ENCODE measurements around the gene CFAP97D2.

The CFAP97D2 gene

DNA sequence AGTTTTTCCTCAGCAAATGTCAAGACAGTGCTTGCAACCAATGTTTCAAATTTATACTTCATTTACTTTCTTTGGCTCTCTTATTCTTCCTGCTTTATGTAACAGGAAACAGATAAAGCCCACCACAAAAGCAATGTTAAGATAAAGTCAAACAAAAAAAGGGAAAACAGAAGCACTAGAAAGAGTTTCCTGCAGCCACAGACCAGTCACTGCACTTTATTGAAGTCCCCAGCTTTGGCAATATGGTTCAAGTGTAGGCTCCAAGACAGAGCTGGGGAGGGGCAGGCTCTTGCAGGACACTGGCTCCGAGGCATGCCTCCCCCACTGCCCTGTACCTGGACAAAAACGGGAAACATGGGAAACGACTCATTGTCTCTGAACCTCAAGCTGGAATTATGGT, 40.3 kb downstream of the CFAP97D2 start:
- H3K27ac ChIP-seq: no peak overlapping the region
- no peak for DNase-seq (ENCODE audit: low read depth, low spot score)
- TF ChIP-seq FOXP2 (optimal IDR thresholded peaks at IDR 0.05; ENCODE audit: control extremely low read depth, extremely low read length, insufficient read depth) (no peak), EZH2 (IDR thresholded peaks at IDR 0.05) (no peak), POLR2AphosphoS5 (IDR thresholded peaks at IDR 0.05; ENCODE audit: borderline replicate concordance, low read depth, low read length) (no peak)
- no peaks in the 10 kb centered on the region for H3K9me3 ChIP-seq (ENCODE audit: low read depth, low read length)
- H3K9ac ChIP-seq (ENCODE audit: insufficient read length): no peak overlapping the region
- H3K36me3 ChIP-seq (ENCODE audit: insufficient read depth, low read length): no peaks in the 10 kb centered on the region
- no peak overlapping the region for H3K4me3 ChIP-seq

GRCh38 chr13:114222461-114222968, 43.5 kb downstream of the CFAP97D2 start:
- Histone ChIP-seq H3K27ac (no peak overlapping the region), H3K9ac (ENCODE audit: insufficient read length) (no peak overlapping the region), H3K36me3 (ENCODE audit: insufficient read depth, low read length) (no peaks in the 10 kb centered on the region), H3K4me3 (no peak overlapping the region), H3K9me3 (ENCODE audit: low read depth, low read length) (no peaks in the 10 kb centered on the region)
- TF ChIP-seq EZH2 (IDR thresholded peaks at IDR 0.05) (no peak), POLR2AphosphoS5 (IDR thresholded peaks at IDR 0.05; ENCODE audit: borderline replicate concordance, low read depth, low read length) (no peak), FOXP2 (optimal IDR thresholded peaks at IDR 0.05; ENCODE audit: control extremely low read depth, extremely low read length, insufficient read depth) (no peak)
- no peak for DNase-seq (ENCODE audit: low read depth, low spot score)

DNA sequence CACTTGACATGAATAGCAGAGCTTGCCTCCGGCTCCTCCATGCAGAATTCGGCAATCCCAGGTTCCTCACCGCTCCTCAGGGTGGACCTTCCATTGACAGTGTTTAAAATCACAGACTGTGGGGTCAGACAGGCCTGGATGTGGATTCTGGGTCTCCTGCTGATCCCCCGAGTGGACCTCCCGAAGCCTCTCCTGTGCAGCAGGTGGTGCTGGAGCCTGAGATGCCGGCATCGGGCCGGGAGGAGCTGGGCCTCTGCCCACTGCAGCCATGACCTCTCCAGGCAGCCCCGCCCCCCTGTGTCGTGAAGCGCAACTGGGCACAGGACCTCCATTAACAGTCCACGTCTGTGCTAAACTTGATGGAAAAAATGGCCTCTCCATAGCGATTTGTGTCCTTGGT, 45.1 kb downstream of the CFAP97D2 start:
- H3K4me3 ChIP-seq: no peak overlapping the region
- no peaks in the 10 kb centered on the region for H3K9me3 ChIP-seq (ENCODE audit: low read depth, low read length)
- no peak for TF ChIP-seq POLR2AphosphoS5 (IDR thresholded peaks at IDR 0.05; ENCODE audit: borderline replicate concordance, low read depth, low read length)
- no peak for DNase-seq (ENCODE audit: low read depth, low spot score)
- no peak overlapping the region for H3K27ac ChIP-seq
- no peak overlapping the region for H3K9ac ChIP-seq (ENCODE audit: insufficient read length)
- H3K36me3 ChIP-seq (ENCODE audit: insufficient read depth, low read length): no peaks in the 10 kb centered on the region

DNA sequence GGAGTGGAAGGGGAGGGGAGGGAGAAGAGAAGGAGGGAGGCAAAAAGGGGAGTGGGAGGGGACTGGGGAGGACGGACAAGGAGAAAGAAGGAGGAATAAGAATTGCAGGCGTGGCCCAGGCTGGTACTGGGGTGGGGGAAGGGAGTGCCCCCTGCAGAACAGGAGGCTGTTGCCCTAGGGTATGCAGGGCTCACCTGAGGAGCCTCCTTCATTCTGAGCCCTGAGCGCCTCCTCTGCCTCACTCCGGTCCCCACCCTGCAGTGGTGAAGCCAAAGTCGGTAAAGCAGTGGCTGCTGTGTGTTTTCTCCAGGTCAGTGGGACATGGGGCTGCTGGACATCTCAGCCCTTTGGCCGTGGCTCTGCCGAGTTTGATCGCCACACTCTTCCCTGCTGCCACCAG, 46.6 kb downstream of the CFAP97D2 start:
- no peaks in the 10 kb centered on the region for H3K36me3 ChIP-seq (ENCODE audit: insufficient read depth, low read length)
- no peak overlapping the region for H3K27ac ChIP-seq
- no peak overlapping the region for H3K9ac ChIP-seq (ENCODE audit: insufficient read length)
- no peaks in the 10 kb centered on the region for H3K9me3 ChIP-seq (ENCODE audit: low read depth, low read length)
- no peak overlapping the region for H3K4me3 ChIP-seq
- TF ChIP-seq FOXP2 (optimal IDR thresholded peaks at IDR 0.05; ENCODE audit: control extremely low read depth, extremely low read length, insufficient read depth) (no peak), POLR2AphosphoS5 (IDR thresholded peaks at IDR 0.05; ENCODE audit: borderline replicate concordance, low read depth, low read length) (no peak), EZH2 (IDR thresholded peaks at IDR 0.05) (no peak)
- DNase-seq (ENCODE audit: low read depth, low spot score): no peak

- H3K9me3 ChIP-seq (ENCODE audit: low read depth, low read length): no peaks in the 10 kb centered on the region
- TF ChIP-seq FOXP2 (optimal IDR thresholded peaks at IDR 0.05; ENCODE audit: control extremely low read depth, extremely low read length, insufficient read depth) (no peak), POLR2AphosphoS5 (IDR thresholded peaks at IDR 0.05; ENCODE audit: borderline replicate concordance, low read depth, low read length) (no peak), EZH2 (IDR thresholded peaks at IDR 0.05) (no peak)
- no peak overlapping the region for H3K27ac ChIP-seq
- no peaks in the 10 kb centered on the region for H3K36me3 ChIP-seq (ENCODE audit: insufficient read depth, low read length)
- no peak for DNase-seq (ENCODE audit: low read depth, low spot score)
- H3K4me3 ChIP-seq: no peak overlapping the region
- H3K9ac ChIP-seq (ENCODE audit: insufficient read length): no peak overlapping the region
Measured at GRCh38 chr13:114226088-114226487, 47.0 kb downstream of the CFAP97D2 start.

DNA sequence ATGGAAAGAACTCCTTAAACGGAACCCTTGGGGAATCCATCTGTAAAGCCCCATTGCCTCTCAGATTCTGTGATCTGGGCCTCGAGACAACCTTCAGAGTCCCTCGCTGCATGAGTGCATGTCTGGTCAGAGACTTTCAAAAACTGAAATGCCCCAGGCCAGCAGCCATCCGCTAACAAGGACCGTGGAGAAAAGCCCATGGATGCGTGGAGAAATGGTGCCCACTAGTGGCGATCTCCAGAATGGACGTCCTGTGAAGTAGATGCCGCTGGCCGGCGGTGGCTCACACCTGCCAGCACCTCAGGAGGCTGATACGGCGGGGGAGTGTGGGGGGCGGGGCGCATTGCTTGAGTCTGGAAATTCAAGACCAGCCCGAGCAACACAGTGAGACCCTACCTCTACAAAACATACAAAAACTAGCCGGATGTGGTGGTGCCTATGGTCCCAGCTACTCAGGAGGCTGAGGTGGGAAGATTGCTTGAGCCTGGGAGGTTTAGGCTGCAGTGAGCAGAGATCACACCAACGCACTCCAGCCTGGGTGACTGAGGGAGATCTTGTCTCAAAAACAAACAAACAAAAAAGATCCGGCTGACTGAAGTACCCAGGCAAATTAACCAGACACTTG, 47.8 kb downstream of the CFAP97D2 start:
- H3K9me3 ChIP-seq (ENCODE audit: low read depth, low read length): no peaks in the 10 kb centered on the region
- no peak overlapping the region for H3K9ac ChIP-seq (ENCODE audit: insufficient read length)
- DNase-seq (ENCODE audit: low read depth, low spot score): peak; percentile 14
- TF ChIP-seq POLR2AphosphoS5 (IDR thresholded peaks at IDR 0.05; ENCODE audit: borderline replicate concordance, low read depth, low read length): no peak
- no peak for TF ChIP-seq EZH2 (IDR thresholded peaks at IDR 0.05)
- peak; percentile 32 for TF ChIP-seq FOXP2 (optimal IDR thresholded peaks at IDR 0.05; ENCODE audit: control extremely low read depth, extremely low read length, insufficient read depth)
- no peak overlapping the region for H3K4me3 ChIP-seq
- H3K36me3 ChIP-seq (ENCODE audit: insufficient read depth, low read length): no peaks in the 10 kb centered on the region
- no peak overlapping the region for H3K27ac ChIP-seq

GRCh38 chr13:114227528-114227927, 48.5 kb downstream of the CFAP97D2 start:
- H3K9me3 ChIP-seq (ENCODE audit: low read depth, low read length): no peaks in the 10 kb centered on the region
- no peak for DNase-seq (ENCODE audit: low read depth, low spot score)
- H3K36me3 ChIP-seq (ENCODE audit: insufficient read depth, low read length): no peaks in the 10 kb centered on the region
- no peak overlapping the region for H3K9ac ChIP-seq (ENCODE audit: insufficient read length)
- H3K27ac ChIP-seq: no peak overlapping the region
- no peak overlapping the region for H3K4me3 ChIP-seq
- TF ChIP-seq FOXP2 (optimal IDR thresholded peaks at IDR 0.05; ENCODE audit: control extremely low read depth, extremely low read length, insufficient read depth): no peak
- no peak for TF ChIP-seq EZH2 (IDR thresholded peaks at IDR 0.05)
- no peak for TF ChIP-seq POLR2AphosphoS5 (IDR thresholded peaks at IDR 0.05; ENCODE audit: borderline replicate concordance, low read depth, low read length)

DNA sequence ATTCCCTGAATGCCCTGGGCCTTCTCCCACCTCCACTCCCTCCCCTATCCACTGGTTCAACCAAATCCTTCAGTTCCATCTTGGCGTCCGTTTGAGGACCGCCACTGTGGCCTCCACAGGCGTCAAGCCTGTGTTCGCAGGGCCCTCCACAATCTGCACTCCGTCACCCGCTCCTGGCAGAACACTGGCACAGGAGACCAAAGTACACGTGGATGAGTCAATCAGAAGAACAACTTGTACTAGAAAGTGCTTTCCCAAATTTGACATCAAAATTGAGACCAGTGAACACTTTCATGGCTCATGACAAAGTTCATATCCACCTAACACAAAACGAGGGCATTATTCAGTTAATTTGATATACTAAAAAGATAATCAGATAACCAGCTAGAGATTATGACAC, 49.1 kb downstream of the CFAP97D2 start:
- no peak overlapping the region for H3K4me3 ChIP-seq
- no peak overlapping the region for H3K9ac ChIP-seq (ENCODE audit: insufficient read length)

GRCh38 chr13:114229506-114229905, 50.4 kb downstream of the CFAP97D2 start:
- DNase-seq (ENCODE audit: low read depth, low spot score): no peak
- Histone ChIP-seq H3K36me3 (ENCODE audit: insufficient read depth, low read length) (no peaks in the 10 kb centered on the region), H3K27ac (no peak overlapping the region), H3K4me3 (no peak overlapping the region), H3K9ac (ENCODE audit: insufficient read length) (peak overlapping the region; percentile 33), H3K9me3 (ENCODE audit: low read depth, low read length) (peaks cover 5% of the 10 kb centered on the region; the same call in 1 of the 2 replicates)
- TF ChIP-seq EZH2 (IDR thresholded peaks at IDR 0.05): no peak
- no peak for TF ChIP-seq FOXP2 (optimal IDR thresholded peaks at IDR 0.05; ENCODE audit: control extremely low read depth, extremely low read length, insufficient read depth)

More for the DNA sequence above, 49.1 kb downstream of the CFAP97D2 start:
- no peak for DNase-seq (ENCODE audit: low read depth, low spot score)
- TF ChIP-seq FOXP2 (optimal IDR thresholded peaks at IDR 0.05; ENCODE audit: control extremely low read depth, extremely low read length, insufficient read depth): no peak
- no peak for TF ChIP-seq POLR2AphosphoS5 (IDR thresholded peaks at IDR 0.05; ENCODE audit: borderline replicate concordance, low read depth, low read length)
- no peak for TF ChIP-seq EZH2 (IDR thresholded peaks at IDR 0.05)
- no peaks in the 10 kb centered on the region for H3K36me3 ChIP-seq (ENCODE audit: insufficient read depth, low read length)
- H3K27ac ChIP-seq: no peak overlapping the region
- no peaks in the 10 kb centered on the region for H3K9me3 ChIP-seq (ENCODE audit: low read depth, low read length)

Data from SK-N-MC (cell line).